ENCODE results near the gene CCDC9B.
A peak's percentile ranks its signal among the peaks of the same experiment; 100 is the strongest.

The CCDC9B gene

GRCh38 chr15:40310001-40310959 lies 30.5 kb downstream of the CCDC9B start:
- H3K4me3 ChIP-seq (ENCODE audit: low read length): no peak overlapping the region
- no peaks in the 10 kb centered on the region for H3K36me3 ChIP-seq (ENCODE audit: control insufficient read depth, insufficient read depth, low read length, severe bottlenecking)
- H3K9me3 ChIP-seq (ENCODE audit: control insufficient read depth, low read length): no peaks in the 10 kb centered on the region
- DNase-seq (ENCODE audit: low read depth): peak; percentile 57
- H3K9ac ChIP-seq (ENCODE audit: low read length): no peak overlapping the region
- H3K27me3 ChIP-seq (replicated peaks; ENCODE audit: control insufficient read depth, insufficient read depth, low read length): peaks cover 67% of the 10 kb centered on the region
- peaks cover 13% of the 10 kb centered on the region for H3K4me1 ChIP-seq (ENCODE audit: control insufficient read depth, insufficient read depth, low read length)

GRCh38 chr15:40309344-40309862 lies 31.3 kb downstream of the CCDC9B start:
- Histone ChIP-seq H3K9me3 (ENCODE audit: control insufficient read depth, low read length) (no peaks in the 10 kb centered on the region), H3K9ac (ENCODE audit: low read length) (no peak overlapping the region), H3K27me3 (replicated peaks; ENCODE audit: control insufficient read depth, insufficient read depth, low read length) (peaks cover 71% of the 10 kb centered on the region), H3K36me3 (ENCODE audit: control insufficient read depth, insufficient read depth, low read length, severe bottlenecking) (no peaks in the 10 kb centered on the region), H3K4me1 (ENCODE audit: control insufficient read depth, insufficient read depth, low read length) (peaks cover 6% of the 10 kb centered on the region), H3K4me3 (ENCODE audit: low read length) (no peak overlapping the region)
- no peak for DNase-seq (ENCODE audit: low read depth)

- Histone ChIP-seq H3K36me3 (ENCODE audit: control insufficient read depth, insufficient read depth, low read length, severe bottlenecking) (no peaks in the 10 kb centered on the region), H3K4me3 (ENCODE audit: low read length) (no peak within 1 kb of the TSS), H3K27me3 (replicated peaks; ENCODE audit: control insufficient read depth, insufficient read depth, low read length) (peaks cover 82% of the 10 kb centered on the region), H3K9ac (ENCODE audit: low read length) (no peak within 1 kb of the TSS), H3K4me1 (ENCODE audit: control insufficient read depth, insufficient read depth, low read length) (no peaks in the 10 kb centered on the region), H3K9me3 (ENCODE audit: control insufficient read depth, low read length) (no peaks in the 10 kb centered on the region)
- DNase-seq (ENCODE audit: low read depth): no peak
These were observed 33.1 kb downstream of the CCDC9B start, which contains the start of gene PLCB2 for GRCh38 chr15:40307421-40308211. TSS of gene PLCB2 (minus strand) at chr15:40307935. CDS start at chr15:40307672, 263 bp downstream.

- DNase-seq (ENCODE audit: low read depth): no peak
- no peaks in the 10 kb centered on the region for H3K36me3 ChIP-seq (ENCODE audit: control insufficient read depth, insufficient read depth, low read length, severe bottlenecking)
- H3K4me3 ChIP-seq (ENCODE audit: low read length): no peak overlapping the region
These were observed 33.8 kb downstream of the CCDC9B start for GRCh38 chr15:40306908-40307307.

GRCh38 chr15:40306371-40306770 lies 34.4 kb downstream of the CCDC9B start:
- no peak for DNase-seq (ENCODE audit: low read depth)
- Histone ChIP-seq H3K4me1 (ENCODE audit: control insufficient read depth, insufficient read depth, low read length) (no peaks in the 10 kb centered on the region), H3K9ac (ENCODE audit: low read length) (no peak overlapping the region), H3K9me3 (ENCODE audit: control insufficient read depth, low read length) (no peaks in the 10 kb centered on the region), H3K27me3 (replicated peaks; ENCODE audit: control insufficient read depth, insufficient read depth, low read length) (peaks cover 79% of the 10 kb centered on the region), H3K36me3 (ENCODE audit: control insufficient read depth, insufficient read depth, low read length, severe bottlenecking) (no peaks in the 10 kb centered on the region), H3K4me3 (ENCODE audit: low read length) (no peak overlapping the region)

More at GRCh38 chr15:40306908-40307307, 33.8 kb downstream of the CCDC9B start:
- no peaks in the 10 kb centered on the region for H3K9me3 ChIP-seq (ENCODE audit: control insufficient read depth, low read length)
- H3K4me1 ChIP-seq (ENCODE audit: control insufficient read depth, insufficient read depth, low read length): no peaks in the 10 kb centered on the region
- H3K27me3 ChIP-seq (replicated peaks; ENCODE audit: control insufficient read depth, insufficient read depth, low read length): peaks cover 82% of the 10 kb centered on the region
- no peak overlapping the region for H3K9ac ChIP-seq (ENCODE audit: low read length)

GRCh38 chr15:40305281-40305680 lies 35.5 kb downstream of the CCDC9B start:
- Histone ChIP-seq H3K9me3 (ENCODE audit: control insufficient read depth, low read length) (peaks cover 6% of the 10 kb centered on the region), H3K4me1 (ENCODE audit: control insufficient read depth, insufficient read depth, low read length) (no peaks in the 10 kb centered on the region), H3K4me3 (ENCODE audit: low read length) (no peak overlapping the region), H3K36me3 (ENCODE audit: control insufficient read depth, insufficient read depth, low read length, severe bottlenecking) (no peaks in the 10 kb centered on the region), H3K27me3 (replicated peaks; ENCODE audit: control insufficient read depth, insufficient read depth, low read length) (peaks cover 75% of the 10 kb centered on the region), H3K9ac (ENCODE audit: low read length) (no peak overlapping the region)
- no peak for DNase-seq (ENCODE audit: low read depth)

- Histone ChIP-seq H3K27me3 (replicated peaks; ENCODE audit: control insufficient read depth, insufficient read depth, low read length) (peaks cover 68% of the 10 kb centered on the region), H3K4me3 (ENCODE audit: low read length) (no peak overlapping the region), H3K4me1 (ENCODE audit: control insufficient read depth, insufficient read depth, low read length) (no peaks in the 10 kb centered on the region), H3K9ac (ENCODE audit: low read length) (no peak overlapping the region), H3K9me3 (ENCODE audit: control insufficient read depth, low read length) (peaks cover 22% of the 10 kb centered on the region), H3K36me3 (ENCODE audit: control insufficient read depth, insufficient read depth, low read length, severe bottlenecking) (no peaks in the 10 kb centered on the region)
- no peak for DNase-seq (ENCODE audit: low read depth)
These were observed 37.2 kb downstream of the CCDC9B start for GRCh38 chr15:40303576-40303975.

GRCh38 chr15:40302981-40303380 lies 37.8 kb downstream of the CCDC9B start:
- no peaks in the 10 kb centered on the region for H3K36me3 ChIP-seq (ENCODE audit: control insufficient read depth, insufficient read depth, low read length, severe bottlenecking)
- peaks cover 68% of the 10 kb centered on the region for H3K27me3 ChIP-seq (replicated peaks; ENCODE audit: control insufficient read depth, insufficient read depth, low read length)
- no peak overlapping the region for H3K4me3 ChIP-seq (ENCODE audit: low read length)
- no peaks in the 10 kb centered on the region for H3K4me1 ChIP-seq (ENCODE audit: control insufficient read depth, insufficient read depth, low read length)
- no peak overlapping the region for H3K9ac ChIP-seq (ENCODE audit: low read length)
- H3K9me3 ChIP-seq (ENCODE audit: control insufficient read depth, low read length): peaks cover 22% of the 10 kb centered on the region
- no peak for DNase-seq (ENCODE audit: low read depth)

GRCh38 chr15:40302288-40302886 lies 38.4 kb downstream of the CCDC9B start:
- H3K36me3 ChIP-seq (ENCODE audit: control insufficient read depth, insufficient read depth, low read length, severe bottlenecking): no peaks in the 10 kb centered on the region
- peaks cover 66% of the 10 kb centered on the region for H3K27me3 ChIP-seq (replicated peaks; ENCODE audit: control insufficient read depth, insufficient read depth, low read length)
- no peak for DNase-seq (ENCODE audit: low read depth)
- no peak overlapping the region for H3K4me3 ChIP-seq (ENCODE audit: low read length)
- no peaks in the 10 kb centered on the region for H3K4me1 ChIP-seq (ENCODE audit: control insufficient read depth, insufficient read depth, low read length)
- H3K9me3 ChIP-seq (ENCODE audit: control insufficient read depth, low read length): peaks cover 22% of the 10 kb centered on the region
- H3K9ac ChIP-seq (ENCODE audit: low read length): no peak overlapping the region

- DNase-seq (ENCODE audit: low read depth): no peak
- H3K4me1 ChIP-seq (ENCODE audit: control insufficient read depth, insufficient read depth, low read length): no peaks in the 10 kb centered on the region
- peaks cover 66% of the 10 kb centered on the region for H3K27me3 ChIP-seq (replicated peaks; ENCODE audit: control insufficient read depth, insufficient read depth, low read length)
- peaks cover 22% of the 10 kb centered on the region for H3K9me3 ChIP-seq (ENCODE audit: control insufficient read depth, low read length)
- no peaks in the 10 kb centered on the region for H3K36me3 ChIP-seq (ENCODE audit: control insufficient read depth, insufficient read depth, low read length, severe bottlenecking)
- H3K4me3 ChIP-seq (ENCODE audit: low read length): no peak overlapping the region
- no peak overlapping the region for H3K9ac ChIP-seq (ENCODE audit: low read length)
These were observed 39.1 kb downstream of the CCDC9B start for GRCh38 chr15:40301467-40302179.

Data from adipocyte (in vitro differentiated cells).